ENCODE measurements around the gene KNCN. TPM values are rescaled to one million over a fixed set of nuclear protein-coding genes. Genes with fewer than 3 reads are reported as not detected.

Gene KNCN
- total RNA-seq, 1 donor from 2014 or later: not detected

DNA sequence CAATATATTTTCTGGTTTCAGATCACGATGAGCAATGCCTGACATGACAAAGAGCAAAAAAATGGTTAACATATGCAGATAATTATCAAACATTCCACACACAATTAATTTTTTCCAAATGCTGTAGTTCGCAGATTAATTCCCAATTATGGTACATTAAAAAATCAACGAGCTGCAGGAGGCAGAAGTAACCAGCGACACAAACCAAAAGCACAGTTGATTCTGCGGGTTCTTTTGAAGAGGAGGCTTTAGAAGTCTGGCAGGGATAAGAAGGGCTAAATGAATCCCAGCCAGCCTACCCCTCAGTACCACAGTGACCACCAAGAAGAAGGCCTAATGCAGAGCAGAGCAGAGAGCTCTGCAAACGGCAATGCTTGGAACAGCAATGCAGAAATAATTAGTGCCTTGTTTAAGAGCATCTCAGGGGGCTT is 17.0 kb upstream of the KNCN start:
- H3K36me3 Mint-ChIP-seq: peaks cover 24% of the 10 kb centered on the region

DNA sequence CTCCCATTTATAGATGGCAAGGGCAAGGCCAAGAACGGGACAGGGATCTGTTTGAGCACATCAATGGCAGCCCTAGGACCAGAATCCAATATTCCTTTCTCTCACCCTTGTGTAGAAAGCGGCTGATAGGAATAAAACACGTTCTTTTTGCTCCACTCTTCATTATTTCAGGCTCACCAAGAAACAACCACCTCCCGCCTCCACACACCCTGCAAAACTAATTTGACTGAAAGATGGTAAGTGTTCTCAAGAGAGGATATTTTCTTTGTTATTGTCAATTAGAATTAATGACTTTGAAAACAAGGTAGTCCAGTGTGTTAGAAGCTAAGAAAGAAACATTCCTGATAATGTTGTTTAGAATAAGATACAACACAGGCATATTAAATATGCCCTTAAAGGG is 11.9 kb upstream of the KNCN start:
- TF ChIP-seq, protein P1, sequence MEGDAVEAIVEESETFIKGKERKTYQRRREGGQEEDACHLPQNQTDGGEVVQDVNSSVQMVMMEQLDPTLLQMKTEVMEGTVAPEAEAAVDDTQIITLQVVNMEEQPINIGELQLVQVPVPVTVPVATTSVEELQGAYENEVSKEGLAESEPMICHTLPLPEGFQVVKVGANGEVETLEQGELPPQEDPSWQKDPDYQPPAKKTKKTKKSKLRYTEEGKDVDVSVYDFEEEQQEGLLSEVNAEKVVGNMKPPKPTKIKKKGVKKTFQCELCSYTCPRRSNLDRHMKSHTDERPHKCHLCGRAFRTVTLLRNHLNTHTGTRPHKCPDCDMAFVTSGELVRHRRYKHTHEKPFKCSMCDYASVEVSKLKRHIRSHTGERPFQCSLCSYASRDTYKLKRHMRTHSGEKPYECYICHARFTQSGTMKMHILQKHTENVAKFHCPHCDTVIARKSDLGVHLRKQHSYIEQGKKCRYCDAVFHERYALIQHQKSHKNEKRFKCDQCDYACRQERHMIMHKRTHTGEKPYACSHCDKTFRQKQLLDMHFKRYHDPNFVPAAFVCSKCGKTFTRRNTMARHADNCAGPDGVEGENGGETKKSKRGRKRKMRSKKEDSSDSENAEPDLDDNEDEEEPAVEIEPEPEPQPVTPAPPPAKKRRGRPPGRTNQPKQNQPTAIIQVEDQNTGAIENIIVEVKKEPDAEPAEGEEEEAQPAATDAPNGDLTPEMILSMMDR (IDR thresholded peaks at IDR 0.05; ENCODE audit: unreplicated experiment): no peak
- Mint-ChIP-seq H3K27me3 (ENCODE audit: low read depth) (no peaks in the 10 kb centered on the region), H3K36me3 (peaks cover 24% of the 10 kb centered on the region), H3K4me1 (no peaks in the 10 kb centered on the region), H3K9me3 (peaks cover 3% of the 10 kb centered on the region), H3K27ac (no peak overlapping the region), H3K4me3 (no peak overlapping the region)
- DNase-seq (ENCODE audit: low spot score in 2 of 2, unreplicated experiment in 2 of 2): no peak

More for the DNA sequence above, 17.0 kb upstream of the KNCN start:
- DNase-seq (ENCODE audit: low spot score in 2 of 2, unreplicated experiment in 2 of 2): no peak
- Mint-ChIP-seq H3K4me3 (no peak overlapping the region), H3K27ac (no peak overlapping the region), H3K4me1 (peaks cover 4% of the 10 kb centered on the region), H3K27me3 (ENCODE audit: low read depth) (no peaks in the 10 kb centered on the region), H3K9me3 (peaks cover 3% of the 10 kb centered on the region)
- TF ChIP-seq, protein P1 (IDR thresholded peaks at IDR 0.05; ENCODE audit: unreplicated experiment): no peak

DNA sequence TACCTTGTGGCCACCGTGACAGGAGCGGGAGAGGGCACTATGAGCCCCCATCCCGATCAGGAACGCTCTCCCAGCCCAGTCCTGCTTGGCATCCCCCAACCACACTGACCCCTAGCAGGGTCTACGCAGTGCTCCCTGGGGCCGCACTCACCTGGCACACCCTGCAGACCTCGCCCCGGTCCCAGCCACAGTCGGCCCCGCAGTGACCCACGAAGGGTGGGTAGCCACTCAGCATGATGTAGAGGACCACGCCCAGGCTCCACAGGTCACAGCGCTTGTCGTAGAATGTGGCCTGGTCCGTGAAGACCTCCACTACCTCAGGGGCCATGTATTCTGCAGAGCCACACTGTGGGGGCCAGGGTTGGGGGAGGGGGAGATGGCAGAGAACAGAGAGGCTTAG is 11.1 kb upstream of the KNCN start:
- Mint-ChIP-seq H3K27me3 (ENCODE audit: low read depth) (no peaks in the 10 kb centered on the region), H3K27ac (no peak overlapping the region), H3K4me3 (no peak overlapping the region), H3K4me1 (no peaks in the 10 kb centered on the region), H3K9me3 (peaks cover 3% of the 10 kb centered on the region), H3K36me3 (peaks cover 21% of the 10 kb centered on the region)
- TF ChIP-seq, protein P1 (IDR thresholded peaks at IDR 0.05; ENCODE audit: unreplicated experiment): no peak
- DNase-seq (ENCODE audit: low spot score in 2 of 2, unreplicated experiment in 2 of 2): no peak

DNA sequence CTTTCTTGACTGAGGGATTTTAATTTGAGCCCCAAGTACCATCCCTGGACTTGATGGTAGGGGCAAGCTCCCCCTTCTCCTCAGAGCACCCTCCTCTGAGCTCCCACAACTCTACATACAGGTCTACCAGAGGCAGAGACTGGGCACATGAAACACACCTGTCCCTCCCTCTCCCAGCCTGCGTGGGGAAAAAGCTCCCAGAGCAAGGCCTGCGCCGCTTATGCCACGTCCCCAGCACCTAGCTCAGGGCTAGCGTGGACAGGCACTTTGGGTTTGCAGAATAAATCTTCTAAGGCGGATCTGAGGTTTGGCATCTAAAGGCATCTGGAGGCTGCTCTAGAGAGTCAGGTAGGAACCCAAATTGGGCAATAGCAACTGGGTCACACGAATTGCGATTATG is 7.5 kb upstream of the KNCN start:
- H3K4me3 Mint-ChIP-seq: no peak overlapping the region
- no peak for DNase-seq (ENCODE audit: low spot score in 2 of 2, unreplicated experiment in 2 of 2)
- H3K27me3 Mint-ChIP-seq (ENCODE audit: low read depth): no peaks in the 10 kb centered on the region
- H3K27ac Mint-ChIP-seq: no peak overlapping the region
- no peaks in the 10 kb centered on the region for H3K4me1 Mint-ChIP-seq
- H3K36me3 Mint-ChIP-seq: no peaks in the 10 kb centered on the region
- TF ChIP-seq, protein P1 (IDR thresholded peaks at IDR 0.05; ENCODE audit: unreplicated experiment): no peak
- no peaks in the 10 kb centered on the region for H3K9me3 Mint-ChIP-seq

DNA sequence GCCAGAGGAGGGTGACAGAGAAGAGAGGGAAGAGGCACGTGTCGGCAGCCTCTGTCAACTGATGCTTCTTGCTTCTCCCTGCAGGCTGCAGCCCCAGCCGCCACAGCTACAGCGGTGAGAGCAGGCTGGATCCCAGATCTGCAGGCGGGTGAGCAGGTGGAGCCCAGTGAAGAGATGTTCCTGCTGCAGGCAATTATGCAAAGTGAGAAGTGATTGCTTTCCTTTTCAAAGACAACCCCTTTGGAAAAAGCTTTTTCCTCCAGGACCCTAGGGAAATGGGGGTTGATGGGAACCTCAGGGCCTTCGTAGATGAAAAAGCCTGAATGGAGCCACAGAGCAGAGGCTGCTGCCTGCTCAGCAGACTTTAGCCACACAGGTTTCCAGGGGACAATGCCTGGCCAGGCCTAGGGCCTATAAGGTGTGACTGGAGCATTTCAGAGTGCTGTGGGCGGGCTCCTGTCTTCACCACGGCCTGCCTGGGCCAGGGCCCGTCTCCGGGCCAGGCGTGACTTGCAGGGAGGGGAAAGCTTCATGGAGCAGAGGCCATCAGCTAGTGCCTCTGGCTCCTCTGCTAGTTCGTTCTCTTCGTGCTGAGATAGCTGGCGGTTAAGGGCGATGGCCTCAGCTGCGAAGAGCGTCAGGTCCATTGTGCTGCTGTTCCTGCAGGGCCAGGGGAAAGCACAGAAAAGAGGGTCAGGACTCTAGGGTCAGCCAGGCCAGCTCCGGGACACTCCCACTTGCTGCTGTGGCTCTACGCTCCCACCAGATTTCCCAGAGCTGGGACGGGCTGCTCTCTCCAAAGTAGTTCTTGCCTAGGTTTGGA is 6.9 kb upstream of the KNCN start:
- no peaks in the 10 kb centered on the region for H3K9me3 Mint-ChIP-seq
- no peak overlapping the region for H3K27ac Mint-ChIP-seq
- no peak for DNase-seq (ENCODE audit: low spot score in 2 of 2, unreplicated experiment in 2 of 2)
- H3K27me3 Mint-ChIP-seq (ENCODE audit: low read depth): peaks cover 2% of the 10 kb centered on the region
- no peaks in the 10 kb centered on the region for H3K36me3 Mint-ChIP-seq
- H3K4me3 Mint-ChIP-seq: no peak overlapping the region
- TF ChIP-seq, protein P1 (IDR thresholded peaks at IDR 0.05; ENCODE audit: unreplicated experiment): no peak
- H3K4me1 Mint-ChIP-seq: no peaks in the 10 kb centered on the region
